HG02623 (cell line): Measurements from ENCODE around the gene LZTS2.

Experiments used
- ATAC-seq: cut with Tn5 transposase; IDR thresholded peaks from one replicate; pipeline ENCODE4 v1.9.1; 2021; ENCODE audit warnings: moderate library complexity; ENCODE audit not compliant: unreplicated experiment

LZTS2 gene

GRCh38 chr10:100978901-100979195 is 20.8 kb upstream of the LZTS2 start:
- ATAC-seq: no peak

DNA sequence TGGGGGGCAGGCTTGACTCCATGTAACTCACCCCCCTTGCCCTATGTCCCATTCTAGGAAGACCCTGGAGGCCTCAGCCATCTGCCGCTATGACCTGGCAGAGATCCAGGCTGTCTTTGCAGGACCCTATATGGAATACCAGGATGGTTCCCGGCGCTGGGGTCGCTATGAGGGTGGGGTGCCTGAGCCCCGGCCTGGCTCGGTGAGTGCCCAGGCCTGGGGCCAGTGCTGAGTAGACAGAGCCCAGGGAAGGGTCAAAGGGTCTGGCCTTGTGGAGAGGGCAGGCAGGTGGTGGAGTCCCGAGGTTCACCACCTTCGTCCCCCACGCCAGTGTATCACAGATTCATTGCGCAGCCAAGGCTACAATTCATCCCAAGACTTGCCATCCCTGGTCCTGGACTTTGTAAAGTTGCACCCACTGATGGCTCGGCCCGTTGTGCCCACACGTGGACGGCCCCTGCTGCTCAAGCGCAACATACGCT is 19.8 kb upstream of the LZTS2 start:
- ATAC-seq: no peak

DNA sequence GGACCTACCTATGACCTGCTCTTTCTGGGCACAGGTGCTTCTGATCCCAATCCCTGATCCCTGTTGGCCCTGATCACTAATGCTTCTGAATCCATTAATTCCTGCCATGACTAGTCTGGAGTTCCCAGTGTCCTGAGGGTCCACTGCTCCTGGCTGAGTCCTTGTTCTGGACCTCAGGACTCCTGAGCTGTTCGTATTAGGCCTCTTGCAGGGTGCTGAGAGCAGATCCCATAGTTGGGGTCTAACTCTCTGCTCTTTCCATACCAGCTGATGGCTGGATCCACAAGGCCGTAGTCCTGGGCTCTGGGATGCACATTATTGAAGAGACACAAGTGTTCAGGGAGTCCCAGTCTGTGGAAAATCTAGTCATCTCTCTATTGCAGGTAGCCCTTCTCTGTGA is 19.3 kb upstream of the LZTS2 start:
- no peak for ATAC-seq

DNA sequence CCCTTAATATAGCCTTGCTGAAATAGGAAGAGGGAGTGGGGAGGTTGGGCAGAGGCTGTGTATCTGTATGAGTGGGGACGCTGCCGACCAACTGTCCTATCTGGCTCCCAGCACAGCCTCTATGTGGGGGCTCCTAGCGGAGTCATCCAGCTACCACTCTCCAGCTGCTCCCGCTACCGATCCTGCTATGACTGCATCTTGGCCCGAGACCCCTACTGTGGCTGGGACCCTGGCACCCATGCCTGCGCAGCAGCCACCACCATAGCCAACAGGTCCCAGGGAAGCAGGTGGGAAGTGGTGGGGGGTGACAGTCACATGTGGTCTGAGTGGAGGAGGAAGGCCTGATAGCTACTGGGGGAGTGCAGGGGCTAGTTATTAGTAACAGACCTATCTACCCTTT is 18.9 kb upstream of the LZTS2 start:
- no peak for ATAC-seq

GRCh38 chr10:100981178-100981772 is 18.3 kb upstream of the LZTS2 start:
- ATAC-seq: no peak

DNA sequence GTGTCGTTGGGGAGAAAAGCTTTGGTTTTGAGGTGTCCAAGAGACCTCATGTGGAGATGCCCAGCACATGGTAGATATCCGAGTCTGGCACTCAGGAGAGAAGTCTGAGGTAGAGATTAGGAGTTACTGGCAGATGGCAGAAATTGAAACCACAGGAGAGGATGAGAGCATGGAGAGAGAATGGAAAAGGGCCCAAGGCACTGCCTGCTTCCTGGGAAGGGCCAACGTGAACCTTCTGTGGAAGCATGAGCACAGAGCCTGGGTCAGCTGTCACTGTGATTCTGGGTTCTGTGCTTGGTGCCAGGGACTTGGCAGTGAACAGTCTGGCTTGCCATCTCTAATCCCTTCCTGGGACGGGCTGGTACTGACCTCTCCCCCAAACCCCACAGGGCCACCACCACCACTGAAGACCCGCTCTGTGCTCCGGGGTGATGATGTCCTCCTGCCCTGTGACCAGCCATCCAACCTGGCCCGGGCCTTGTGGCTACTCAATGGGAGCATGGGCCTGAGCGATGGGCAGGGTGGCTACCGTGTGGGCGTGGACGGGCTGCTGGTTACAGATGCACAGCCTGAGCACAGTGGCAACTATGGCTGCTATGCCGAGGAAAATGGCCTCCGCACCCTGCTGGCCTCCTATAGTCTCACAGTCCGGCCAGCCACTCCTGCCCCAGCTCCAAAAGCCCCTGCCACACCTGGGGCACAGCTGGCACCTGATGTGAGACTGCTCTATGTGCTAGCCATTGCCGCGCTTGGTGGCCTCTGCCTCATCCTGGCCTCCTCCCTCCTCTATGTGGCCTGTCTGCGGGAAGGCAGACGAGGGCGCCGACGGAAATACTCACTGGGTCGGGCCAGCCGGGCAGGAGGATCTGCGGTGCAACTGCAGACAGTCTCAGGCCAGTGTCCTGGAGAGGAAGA is 16.4 kb upstream of the LZTS2 start:
- ATAC-seq: no peak

DNA sequence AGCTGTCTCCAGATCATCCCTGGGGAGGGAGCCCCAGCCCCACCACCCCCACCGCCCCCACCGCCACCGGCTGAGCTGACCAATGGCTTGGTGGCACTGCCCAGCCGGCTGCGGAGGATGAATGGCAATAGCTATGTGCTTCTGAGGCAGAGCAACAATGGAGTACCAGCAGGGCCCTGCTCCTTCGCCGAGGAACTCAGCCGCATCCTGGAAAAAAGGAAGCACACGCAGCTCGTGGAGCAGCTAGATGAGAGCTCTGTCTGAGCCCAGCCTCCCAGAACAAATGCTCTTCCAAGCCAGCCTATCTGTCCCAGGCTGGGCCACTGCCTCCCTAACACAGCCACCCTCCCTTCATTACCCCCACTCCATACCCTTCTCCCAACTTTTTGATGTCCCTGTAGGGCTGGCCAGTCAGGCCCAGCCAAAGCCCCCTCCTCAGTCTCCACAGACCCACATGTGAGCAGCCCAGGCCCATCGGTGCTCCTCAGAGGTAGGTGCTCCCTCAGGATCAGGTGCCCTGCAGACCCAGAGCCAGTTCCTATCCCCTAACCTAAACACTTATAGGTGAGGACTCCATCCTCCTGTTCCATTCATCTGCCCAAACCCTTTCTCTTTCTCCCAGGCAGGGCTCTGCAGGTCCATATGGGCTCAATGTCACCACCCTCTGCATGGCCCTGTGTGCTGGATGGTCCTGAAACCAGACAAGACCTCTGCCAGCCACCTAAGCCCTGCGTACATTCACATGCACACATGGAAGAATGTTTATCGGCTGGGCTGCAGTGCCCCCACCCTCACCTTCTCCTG is 15.5 kb upstream of the LZTS2 start:
- no peak for ATAC-seq

GRCh38 chr10:100984672-100985177 is 14.9 kb upstream of the LZTS2 start:
- ATAC-seq: no peak

DNA sequence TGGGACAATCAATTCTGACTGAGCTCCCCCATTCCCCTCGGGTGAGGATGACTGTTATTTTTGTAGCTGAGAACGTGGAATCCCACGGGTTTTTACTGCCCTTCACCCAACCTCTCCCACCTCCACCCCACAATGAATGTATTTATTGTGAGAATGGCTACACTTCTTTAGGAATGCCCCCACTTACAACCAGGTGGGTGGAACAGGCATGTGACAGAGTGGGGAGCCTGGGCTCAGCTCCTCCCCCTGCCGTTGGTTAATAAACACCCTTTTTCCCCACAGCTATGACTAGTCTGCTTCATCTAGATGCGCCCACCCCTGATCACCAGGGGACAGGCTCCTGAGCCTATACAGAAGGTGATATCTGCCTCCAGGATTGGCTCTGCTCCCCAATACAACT is 14.3 kb upstream of the LZTS2 start:
- ATAC-seq: no peak

DNA sequence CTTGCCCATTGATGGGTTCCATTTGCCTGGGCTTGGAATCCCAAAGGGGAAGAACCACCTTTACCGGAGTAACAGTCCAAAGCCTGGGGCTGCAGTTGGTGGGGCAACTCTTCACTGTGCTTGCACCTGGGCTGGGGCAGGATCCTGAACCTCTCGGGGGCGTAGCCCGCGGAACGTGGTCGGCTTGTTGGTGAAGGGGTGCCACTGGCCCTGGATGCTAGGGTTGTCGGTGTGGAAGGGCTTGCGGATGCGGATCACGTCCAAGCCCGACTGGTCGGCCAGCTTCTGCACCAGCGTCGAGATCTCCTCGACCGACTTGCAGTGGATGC is 13.0 kb upstream of the LZTS2 start:
- no peak for ATAC-seq

GRCh38 chr10:100986952-100987684 is 12.5 kb upstream of the LZTS2 start, which contains the start of the genes MRPL43 and TWNK:
TSS of gene MRPL43 (minus strand) at chr10:100987497. CDS start at chr10:100987443, 54 bp downstream.
TSS of gene TWNK (plus strand) at chr10:100987543. CDS start at chr10:100988211, 668 bp downstream.
- peak; percentile 76 for ATAC-seq

- no peak for ATAC-seq
These were observed 11.9 kb upstream of the LZTS2 start for GRCh38 chr10:100987685-100988049.

GRCh38 chr10:100988166-100988565 is 11.4 kb upstream of the LZTS2 start:
- ATAC-seq: no peak

DNA sequence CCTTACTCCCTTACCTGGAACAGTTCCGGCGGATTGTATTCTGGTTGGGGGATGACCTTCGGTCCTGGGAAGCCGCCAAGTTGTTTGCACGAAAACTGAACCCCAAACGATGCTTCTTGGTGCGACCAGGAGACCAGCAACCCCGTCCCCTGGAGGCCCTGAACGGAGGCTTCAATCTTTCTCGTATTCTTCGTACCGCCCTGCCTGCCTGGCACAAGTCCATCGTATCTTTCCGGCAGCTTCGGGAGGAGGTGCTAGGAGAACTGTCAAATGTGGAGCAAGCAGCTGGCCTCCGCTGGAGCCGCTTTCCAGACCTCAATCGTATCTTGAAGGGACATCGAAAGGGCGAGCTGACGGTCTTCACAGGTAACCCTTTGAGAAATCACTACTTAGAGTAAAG is 10.5 kb upstream of the LZTS2 start:
- no peak for ATAC-seq

- ATAC-seq: no peak
These were observed 5.5 kb upstream of the LZTS2 start for GRCh38 chr10:100993986-100994708.

GRCh38 chr10:100995181-100995580 is 4.4 kb upstream of the LZTS2 start:
- no peak for ATAC-seq

DNA sequence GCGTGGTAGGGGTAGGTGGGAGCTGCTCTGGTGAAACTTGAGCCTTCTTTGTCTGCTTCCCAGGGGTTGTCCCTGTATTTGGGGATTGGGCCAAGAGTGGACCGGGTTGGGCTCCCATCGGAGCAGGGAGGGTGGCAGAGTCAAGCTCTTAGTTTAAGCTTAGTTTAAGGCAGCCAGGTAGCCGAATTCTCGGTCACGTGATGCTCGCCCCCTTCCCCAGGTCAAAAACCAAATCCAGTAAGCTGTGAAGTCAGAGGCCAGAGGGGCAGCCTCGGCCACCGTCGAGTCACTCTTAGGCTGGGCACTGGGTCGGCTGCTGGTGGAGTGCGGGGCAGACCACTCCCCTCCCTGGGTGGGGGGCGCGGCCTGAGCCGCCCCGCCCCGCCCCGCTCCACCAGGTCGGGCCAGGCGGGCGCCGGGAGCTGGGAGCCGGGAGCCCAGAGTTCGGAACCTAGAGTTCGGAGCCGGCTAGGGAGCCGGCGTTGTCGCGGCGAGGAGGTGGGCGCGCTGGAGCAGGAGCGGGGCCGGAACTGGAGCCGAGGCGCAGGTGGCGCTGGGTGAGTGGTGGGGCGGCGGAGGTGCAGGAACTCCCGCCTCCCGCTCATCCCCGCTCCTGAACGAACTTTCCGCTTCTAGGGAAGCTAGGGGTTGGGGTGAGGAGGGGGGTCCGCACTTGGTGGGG is 2.8 kb upstream of the LZTS2 start:
- ATAC-seq: no peak

- ATAC-seq: no peak
These were observed 2.0 kb upstream of the LZTS2 start for GRCh38 chr10:100997360-100998182.
